ENCODE results near the gene LRRC1.

GRCh38 chr6:53837865-53838769, 43.3 kb downstream of the LRRC1 start:
- TF ChIP-seq ZFP3 (CRISPR knock-in tag; IDR thresholded peaks at IDR 0.05) (no peak), CSDC2 (CRISPR knock-in tag; IDR thresholded peaks at IDR 0.05) (no peak), CREB5 (CRISPR knock-in tag; IDR thresholded peaks at IDR 0.05; ENCODE audit: low read depth) (no peak), OSR1 (CRISPR knock-in tag; IDR thresholded peaks at IDR 0.05) (no peak), PATZ1 (CRISPR knock-in tag; IDR thresholded peaks at IDR 0.05; ENCODE audit: borderline replicate concordance) (no peak), RARB (CRISPR knock-in tag; IDR thresholded peaks at IDR 0.05) (no peak), ISL1 (CRISPR knock-in tag; IDR thresholded peaks at IDR 0.05) (no peak), PPARA (CRISPR knock-in tag; IDR thresholded peaks at IDR 0.05; ENCODE audit: borderline replicate concordance) (no peak), ZC3H10 (CRISPR knock-in tag; IDR thresholded peaks at IDR 0.05) (no peak), CSRNP3 (CRISPR knock-in tag; IDR thresholded peaks at IDR 0.05) (no peak), ESRRG (CRISPR knock-in tag; IDR thresholded peaks at IDR 0.05) (no peak), ZNF70 (CRISPR knock-in tag; IDR thresholded peaks at IDR 0.05) (no peak), BACH2 (CRISPR knock-in tag; IDR thresholded peaks at IDR 0.05; ENCODE audit: borderline replicate concordance) (no peak), ARNTL (CRISPR knock-in tag; IDR thresholded peaks at IDR 0.05; ENCODE audit: borderline replicate concordance, low read depth) (no peak)
